Measurements from ENCODE around the gene RAB6B. TPM values are rescaled to one million over a fixed set of nuclear protein-coding genes. Genes with fewer than 3 reads are reported as not detected.

RAB6B gene
- total RNA-seq, 4 donors from 2014 or later = 0.30 to 1.1 (median 0.65) TPM

GRCh38 chr3:133933097-133934024 is 37.7 kb upstream of the RAB6B start:
- intact Hi-C loops (cut with DNase I; ENCODE audit: low total_unique reads) = loop anchor here (10.0 kb wide), 1 partner anchor 281 kb away; no protein-coding TSS in a partner anchor
- 96% methylated on average over 9 of the region's 9 CpGs for WGBS, 2 donors

GRCh38 chr3:133932009-133932408 is 36.3 kb upstream of the RAB6B start:
- no peak overlapping the region for H3K4me3 ChIP-seq (ENCODE audit: low read depth, poor library complexity, severe bottlenecking)
- no peak for TF ChIP-seq CTCF (IDR thresholded peaks at IDR 0.05)
- intact Hi-C loops (cut with DNase I; ENCODE audit: low total_unique reads) = loop anchor here (10.0 kb wide), 1 partner anchor 283 kb away; no protein-coding TSS in a partner anchor
- DNase-seq (ENCODE audit: low spot score in 2 of 2) = no peak
- WGBS, 2 donors = 95% methylated on average over 6 of the region's 6 CpGs

More at GRCh38 chr3:133933097-133934024, 37.7 kb upstream of the RAB6B start:
- no peak overlapping the region for H3K4me3 ChIP-seq (ENCODE audit: low read depth, poor library complexity, severe bottlenecking)
- TF ChIP-seq CTCF (IDR thresholded peaks at IDR 0.05) = no peak
- no peak for TF ChIP-seq POLR2A (IDR thresholded peaks at IDR 0.05)
- DNase-seq (ENCODE audit: low spot score in 2 of 2) = peak in 1 of 2 donors; percentile 72

GRCh38 chr3:133931084-133931483 is 35.4 kb upstream of the RAB6B start:
- DNase-seq (ENCODE audit: low spot score in 2 of 2) = no peak
- intact Hi-C loops (cut with DNase I; ENCODE audit: low total_unique reads) = loop anchor here (10.0 kb wide), 1 partner anchor 284 kb away; no protein-coding TSS in a partner anchor
- TF ChIP-seq POLR2A (IDR thresholded peaks at IDR 0.05) (no peak), CTCF (IDR thresholded peaks at IDR 0.05) (no peak)
- 93 to 94% methylated on average over 8 of the region's 8 CpGs for WGBS, 2 donors
- H3K4me3 ChIP-seq (ENCODE audit: low read depth, poor library complexity, severe bottlenecking) = no peak overlapping the region

GRCh38 chr3:133930341-133930933 is 34.8 kb upstream of the RAB6B start:
- TF ChIP-seq POLR2A (IDR thresholded peaks at IDR 0.05) (no peak), CTCF (IDR thresholded peaks at IDR 0.05) (peak in 1 of 3 donors; percentile 9)
- intact Hi-C loops (cut with DNase I; ENCODE audit: low total_unique reads) = loop anchor here (10.0 kb wide), 1 partner anchor 284 kb away; no protein-coding TSS in a partner anchor
- no peak for DNase-seq (ENCODE audit: low spot score in 2 of 2)
- 79 to 90% methylated on average over 1 of the region's 1 CpG for WGBS, 2 donors
- H3K4me3 ChIP-seq (ENCODE audit: low read depth, poor library complexity, severe bottlenecking) = no peak overlapping the region

GRCh38 chr3:133928903-133929607 is 33.4 kb upstream of the RAB6B start:
- DNase-seq (ENCODE audit: low spot score in 2 of 2) = no peak
- 88 to 89% methylated on average over 14 of the region's 14 CpGs for WGBS, 2 donors
- TF ChIP-seq POLR2A (IDR thresholded peaks at IDR 0.05) = no peak
- TF ChIP-seq CTCF (IDR thresholded peaks at IDR 0.05) = no peak
- H3K4me3 ChIP-seq (ENCODE audit: low read depth, poor library complexity, severe bottlenecking) = no peak overlapping the region
- intact Hi-C loops (cut with DNase I; ENCODE audit: low total_unique reads) = no loop called here
